Thyroid gland (tissue), 4 donors: Measurements from ENCODE around the gene SCOC.

Experiments
- CTCF ChIP-seq, 6 experiments: fragments of 200-600 bp in 3 of 6; fragments of 450-650 bp in 3 of 6; sonication (generic) in 3 of 6; IDR thresholded peaks; one replicate each; pipeline ENCODE4 v1.5.1; 2016 to 2019; ENCODE audit warnings: antibody characterized with exemption in 6 of 6, mild to moderate bottlenecking in 2 of 6, inconsistent platforms in 1 of 6, moderate library complexity in 1 of 6
- POLR2A ChIP-seq, 2 donors: fragments of 450-650 bp; IDR thresholded peaks; one replicate each; pipeline ENCODE4 v1.6.1; 2017; ENCODE audit warnings: antibody characterized with exemption in 2 of 2, mild to moderate bottlenecking in 2 of 2, moderate library complexity in 1 of 2

- TF ChIP-seq CTCF (IDR thresholded peaks at IDR 0.05) (peak in 1 of 6 experiments; percentile 11), POLR2A (IDR thresholded peaks at IDR 0.05) (peak in 1 of 2 donors; percentile 85)
Measured at GRCh38 chr4:140373328-140374129, at the start of gene SCOC.
